ENCODE measurements around the gene TGFB3.

TGFB3 gene

DNA sequence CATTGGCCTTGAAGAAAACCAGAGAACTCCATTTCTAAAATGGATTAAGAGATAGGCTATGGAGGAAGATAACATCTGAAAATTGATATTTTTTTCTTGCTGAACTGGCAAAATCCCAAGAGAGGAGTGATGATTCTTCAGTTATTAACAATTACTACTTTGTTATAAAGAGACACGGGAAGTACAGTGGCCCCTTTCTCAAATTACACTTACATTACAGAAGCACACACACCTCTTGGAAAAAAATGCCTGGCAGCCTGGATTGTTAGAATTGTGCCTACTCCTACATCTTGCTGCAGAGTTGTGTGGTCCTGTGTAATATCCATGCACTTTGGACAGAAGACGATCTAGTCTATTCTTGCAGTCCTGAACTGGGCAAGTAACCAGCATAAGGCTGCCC, 71.7 kb downstream of the TGFB3 start:
- Histone ChIP-seq H3K27ac (no peak overlapping the region), H3K4me3 (ENCODE audit: low read depth in 1 of 2, low read length in 1 of 2) (no peak overlapping the region), H3K4me1 (ENCODE audit: control insufficient read depth in 1 of 2, insufficient read depth in 1 of 2, low read depth in 1 of 2, low read length in 1 of 2) (no peaks in the 10 kb centered on the region), H3K36me3 (no peaks in the 10 kb centered on the region), H3K9me3 (no peaks in the 10 kb centered on the region), H3K27me3 (no peaks in the 10 kb centered on the region)
- TF ChIP-seq CTCF (IDR thresholded peaks at IDR 0.05), result no peak

DNA sequence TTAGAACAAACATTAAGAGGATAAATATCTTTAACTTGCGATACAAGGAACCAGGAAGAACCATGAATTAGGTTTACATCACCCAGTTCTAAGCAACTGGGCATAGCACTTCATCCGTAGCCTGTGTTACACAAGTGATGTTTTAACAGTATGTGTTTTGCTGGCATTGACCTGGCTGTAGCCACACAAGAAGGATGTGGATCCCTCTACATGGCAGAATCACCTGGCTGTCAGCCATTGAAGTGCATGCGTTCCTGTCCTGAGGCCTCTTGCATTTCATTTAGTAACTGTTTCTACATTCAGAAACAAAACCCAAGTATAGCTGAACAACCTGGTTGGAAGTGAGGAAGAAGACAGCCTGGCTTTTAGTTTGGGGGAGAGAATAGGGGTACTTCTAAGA, 72.2 kb downstream of the TGFB3 start:
- no peaks in the 10 kb centered on the region for H3K9me3 ChIP-seq
- no peaks in the 10 kb centered on the region for H3K27me3 ChIP-seq
- no peaks in the 10 kb centered on the region for H3K36me3 ChIP-seq
- TF ChIP-seq CTCF (IDR thresholded peaks at IDR 0.05), result no peak
- no peaks in the 10 kb centered on the region for H3K4me1 ChIP-seq (ENCODE audit: control insufficient read depth in 1 of 2, insufficient read depth in 1 of 2, low read depth in 1 of 2, low read length in 1 of 2)
- no peak overlapping the region for H3K4me3 ChIP-seq (ENCODE audit: low read depth in 1 of 2, low read length in 1 of 2)
- no peak overlapping the region for H3K27ac ChIP-seq
